Esophagus muscularis mucosa (tissue), 4 donors: ENCODE results near the gene SDS. TPM values are rescaled to one million over a fixed set of nuclear protein-coding genes. Genes with fewer than 3 reads are reported as not detected.

Source experiments
- DNase-seq: peaks from one replicate; pipeline ENCODE4 v3.0.0-alpha.2; 2017; ENCODE audit errors: extremely low spot score
- H3K27ac ChIP-seq, 4 donors: fragments of 200-600 bp; sonication (generic); replicated peaks in 1 of 4; 1 replicate in 3 of 4; 2 replicates in 1 of 4; pipeline ENCODE4 v1.5.1; 2016 to 2019; ENCODE audit warnings: mild to moderate bottlenecking in 1 of 4
- H3K27me3 ChIP-seq, 4 donors: fragments of 200-600 bp; sonication (generic); one replicate each; pipeline versions ENCODE4 v1.5.1 to v1.6.0; 2016 to 2019
- H3K36me3 ChIP-seq, 4 donors: fragments of 200-600 bp; sonication (generic); one replicate each; pipeline ENCODE4 v1.5.1; 2016 to 2019
- H3K4me1 ChIP-seq, 4 donors: fragments of 200-600 bp; sonication (generic); one replicate each; pipeline ENCODE4 v1.5.1; 2016 to 2019
- H3K4me3 ChIP-seq, 4 donors: fragments of 200-600 bp; sonication (generic); 1 replicate in 2 of 4; 2 replicates in 2 of 4; pipeline ENCODE4 v1.5.1; 2016 to 2019; ENCODE audit warnings: mild to moderate bottlenecking in 4 of 4, moderate library complexity in 1 of 4
- H3K9me3 ChIP-seq, 4 donors: fragments of 200-600 bp; sonication (generic); 1 replicate in 3 of 4; 2 replicates in 1 of 4; pipeline ENCODE4 v1.5.1; 2016 to 2019
- CTCF ChIP-seq, 3 experiments: fragments of 200-600 bp in 2 of 3; fragments of 450-650 bp in 1 of 3; sonication (generic) in 2 of 3; IDR thresholded peaks; one replicate each; pipeline ENCODE4 v1.5.1; 2017 to 2019; ENCODE audit warnings: antibody characterized with exemption in 3 of 3, mild to moderate bottlenecking in 2 of 3, moderate library complexity in 1 of 3
- EP300 ChIP-seq: sonication (generic); formaldehyde crosslinking; IDR thresholded peaks from one replicate; pipeline ENCODE4 v1.6.1; 2017; ENCODE audit warnings: antibody characterized with exemption
- POLR2A ChIP-seq: fragments of 450-650 bp; IDR thresholded peaks from one replicate; pipeline ENCODE4 v1.6.1; 2017; ENCODE audit warnings: antibody characterized with exemption, moderate library complexity, mild to moderate bottlenecking, low read depth
- POLR2AphosphoS5 ChIP-seq, 2 donors: sonication (generic); formaldehyde crosslinking; IDR thresholded peaks; one replicate each; pipeline ENCODE4 v1.6.1; 2017; ENCODE audit warnings: antibody characterized with exemption in 2 of 2
- WGBS: methylation state at CpG from one replicate; pipeline ENCODE4 v1.1.5; 2018; 5-methylcytosine and 5-hydroxymethylcytosine counted together
- intact Hi-C: fragments of 100-400 bp; cut with DNase I; formaldehyde crosslinking; loops from one replicate; pipeline ENCODE4 v1.15.1; 2023
- total RNA-seq, 4 donors: library from RNA; depleted of rRNA; stranded (reverse); fragments of >200 nt; gene quantifications; one replicate each; pipeline versions ENCODE4 v1.1.0 to v1.2.1, GENCODE V29; 2016

The SDS gene
- total RNA-seq, 4 donors from 2014 or later, result 13.6 TPM; not detected in 3

- WGBS, result 81% methylated on average over 6 of the region's 6 CpGs
- no peak for DNase-seq
- intact Hi-C loops, result no loop called here
- H3K9me3 ChIP-seq, result no peaks in the 10 kb centered on the region
- no peaks in the 10 kb centered on the region for H3K36me3 ChIP-seq
- no peak overlapping the region for H3K4me3 ChIP-seq
- no peak overlapping the region for H3K27ac ChIP-seq
- TF ChIP-seq EP300, result no peak
- no peak for TF ChIP-seq POLR2AphosphoS5 (IDR thresholded peaks at IDR 0.05)
- no peak for TF ChIP-seq POLR2A
- TF ChIP-seq CTCF (IDR thresholded peaks at IDR 0.05), result no peak
- no peaks in the 10 kb centered on the region for H3K4me1 ChIP-seq
- H3K27me3 ChIP-seq, result peaks cover 0 to 29% (median 0%) of the 10 kb centered on the region in 4 donors
These were observed 33.5 kb upstream of the SDS start for GRCh38 chr12:113436993-113437728.

- no peaks in the 10 kb centered on the region for H3K36me3 ChIP-seq
- H3K27ac ChIP-seq, result no peak overlapping the region
- peaks cover 0 to 26% (median 0%) of the 10 kb centered on the region in 4 donors for H3K27me3 ChIP-seq
- no peaks in the 10 kb centered on the region for H3K9me3 ChIP-seq
- DNase-seq, result no peak
- H3K4me3 ChIP-seq, result no peak overlapping the region
- intact Hi-C loops, result no loop called here
- WGBS, result 60% methylated on average over 1 of the region's 6 CpGs
- H3K4me1 ChIP-seq, result no peaks in the 10 kb centered on the region
- TF ChIP-seq POLR2A (no peak), EP300 (no peak), CTCF (IDR thresholded peaks at IDR 0.05) (no peak), POLR2AphosphoS5 (IDR thresholded peaks at IDR 0.05) (no peak)
These were observed 32.9 kb upstream of the SDS start for GRCh38 chr12:113436586-113436985.

DNA sequence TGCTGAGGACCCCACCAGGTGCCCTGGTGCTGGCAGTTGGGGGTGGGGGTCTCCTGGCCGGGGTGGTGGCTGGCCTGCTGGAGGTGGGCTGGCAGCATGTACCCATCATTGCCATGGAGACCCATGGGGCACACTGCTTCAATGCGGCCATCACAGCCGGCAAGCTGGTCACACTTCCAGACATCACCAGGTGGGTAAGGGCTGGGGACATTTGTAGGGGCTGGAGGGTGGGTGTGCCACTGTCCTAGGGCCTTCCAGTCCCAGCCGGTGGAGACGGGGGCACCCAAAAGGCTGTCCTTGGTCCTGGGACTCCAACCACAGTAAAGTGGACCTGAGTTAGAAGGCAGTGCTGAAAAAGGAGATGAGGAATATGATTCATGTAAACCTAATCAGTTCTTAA, 31.7 kb upstream of the SDS start:
- TF ChIP-seq POLR2AphosphoS5 (IDR thresholded peaks at IDR 0.05) (no peak), POLR2A (no peak), CTCF (IDR thresholded peaks at IDR 0.05) (no peak), EP300 (no peak)
- no peak for DNase-seq
- Histone ChIP-seq H3K9me3 (no peaks in the 10 kb centered on the region), H3K4me1 (no peaks in the 10 kb centered on the region), H3K36me3 (no peaks in the 10 kb centered on the region), H3K27ac (no peak overlapping the region), H3K27me3 (peaks cover 0 to 15% (median 0%) of the 10 kb centered on the region in 4 donors), H3K4me3 (no peak overlapping the region)
- WGBS, result 80% methylated on average over 3 of the region's 5 CpGs
- intact Hi-C loops, result no loop called here

- H3K27ac ChIP-seq, result no peak overlapping the region
- DNase-seq, result no peak
- no peaks in the 10 kb centered on the region for H3K36me3 ChIP-seq
- intact Hi-C loops, result no loop called here
- no peaks in the 10 kb centered on the region for H3K9me3 ChIP-seq
- TF ChIP-seq CTCF (IDR thresholded peaks at IDR 0.05) (no peak), EP300 (no peak), POLR2A (no peak), POLR2AphosphoS5 (IDR thresholded peaks at IDR 0.05) (no peak)
- no peak overlapping the region for H3K4me3 ChIP-seq
- H3K4me1 ChIP-seq, result no peaks in the 10 kb centered on the region
- H3K27me3 ChIP-seq, result peaks cover 0 to 10% (median 0%) of the 10 kb centered on the region in 4 donors
These were observed 29.3 kb upstream of the SDS start for GRCh38 chr12:113432986-113433385.
